ENCODE measurements around the gene CCDC78. TPM values are rescaled to one million over a fixed set of nuclear protein-coding genes. Genes with fewer than 3 reads are reported as not detected.

Gene CCDC78
- total RNA-seq, 1 experiment from 2014 or later: 22.9 TPM

- no peak overlapping the region for H3K4me3 ChIP-seq (replicated peaks in 1 of 2; ENCODE audit: low read depth in 1 of 2, low read length in 2 of 2)
- H3K36me3 ChIP-seq (ENCODE audit: control insufficient read depth in 1 of 2, insufficient read depth in 2 of 2, low read length in 2 of 2): no peaks in the 10 kb centered on the region
- no peak overlapping the region for H3K9ac ChIP-seq (ENCODE audit: low read length)
- H3K27ac ChIP-seq (ENCODE audit: low read depth, low read length): no peak overlapping the region
- ChIA-PET CTCF (interaction anchor here (1.5 kb wide), 1 partner anchor 17 kb away, joined by 3 read pairs; no protein-coding TSS in a partner anchor), RAD21 (ENCODE audit: low non-redundant PET in 1 of 2, low total read pairs in 2 of 2, uncharacterized antibody in 2 of 2, unreplicated experiment in 2 of 2) (no interaction called here), POLR2A (interaction anchor here (2.1 kb wide), 1 partner anchor 77 kb away, joined by 9 read pairs; the partner anchor contains the start of genes CHTF18 and RPUSD1)
- TF ChIP-seq SIN3A (IDR thresholded peaks at IDR 0.05; ENCODE audit: low read depth): no peak
- no peak for TF ChIP-seq JUND (IDR thresholded peaks at IDR 0.05)
- no peak for TF ChIP-seq ZNF274 (IDR thresholded peaks at IDR 0.05; ENCODE audit: low read depth, low read length)
- no peak for TF ChIP-seq POLR2A (IDR thresholded peaks at IDR 0.05; ENCODE audit: borderline replicate concordance, extremely low read depth, insufficient read depth, insufficient read length)
- TF ChIP-seq ATF3 (IDR thresholded peaks at IDR 0.05): no peak
- no peak for TF ChIP-seq YY1 (IDR thresholded peaks at IDR 0.05; ENCODE audit: extremely low read depth, insufficient replicate concordance, low read depth, low read length)
- no peak for TF ChIP-seq FOSL1 (IDR thresholded peaks at IDR 0.05; ENCODE audit: low read depth)
- TF ChIP-seq SRF (IDR thresholded peaks at IDR 0.05; ENCODE audit: low read depth): no peak
- no peak for TF ChIP-seq POLR2AphosphoS5 (IDR thresholded peaks at IDR 0.05; ENCODE audit: low read depth, low read length)
- TF ChIP-seq CTCF (IDR thresholded peaks at IDR 0.05 in 2 of 3, conservative IDR thresholded peaks at IDR 0.05 in 1 of 3; ENCODE audit: borderline replicate concordance in 1 of 3, insufficient read depth in 1 of 3, low read depth in 2 of 3, low read length in 2 of 3): no peak
- TF ChIP-seq CEBPB (IDR thresholded peaks at IDR 0.05; ENCODE audit: low read depth): no peak
- TF ChIP-seq EGR1 (IDR thresholded peaks at IDR 0.05; ENCODE audit: low read depth): no peak
- no peak for TF ChIP-seq ZFX (IDR thresholded peaks at IDR 0.05)
- TF ChIP-seq ELF1 (IDR thresholded peaks at IDR 0.05; ENCODE audit: borderline replicate concordance, low read depth): no peak
- no peak for TF ChIP-seq REST (IDR thresholded peaks at IDR 0.05; ENCODE audit: low read depth)
- no peak for TF ChIP-seq EZH2 (IDR thresholded peaks at IDR 0.05)
- no peak for TF ChIP-seq TCF7L2 (IDR thresholded peaks at IDR 0.05; ENCODE audit: borderline replicate concordance, extremely low read depth, insufficient read depth, insufficient read length)
- ATAC-seq (no peak), DNase-seq (ENCODE audit: low read depth, low spot score) (no peak)
- no peaks in the 10 kb centered on the region for H3K9me3 ChIP-seq (ENCODE audit: control insufficient read depth in 1 of 2, insufficient read depth in 1 of 2, low read depth in 1 of 2, low read length in 2 of 2)
- intact Hi-C loops (cut with micrococcal nuclease): loop anchor here (5.0 kb wide), 2 partner anchors 166 to 346 kb away; no protein-coding TSS in a partner anchor
- H4K20me1 ChIP-seq (ENCODE audit: insufficient read depth): no peaks in the 10 kb centered on the region
- H3K4me2 ChIP-seq (ENCODE audit: low read length): peak overlapping the region; percentile 59; the same call in 1 of the 2 replicates
- H3K9me2 ChIP-seq (ENCODE audit: insufficient read depth): no peaks in the 10 kb centered on the region
- BruUV-seq (replicated peaks): no TSS peak
- no peaks in the 10 kb centered on the region for H3K27me3 ChIP-seq (ENCODE audit: insufficient read depth, low read length)
- H2AFZ ChIP-seq (ENCODE audit: low read depth, low read length, poor library complexity, severe bottlenecking): no peak overlapping the region
- peaks cover 17 to 55% of the 10 kb centered on the region in 2 experiments for H3K4me1 ChIP-seq (ENCODE audit: control insufficient read depth in 1 of 2, insufficient read depth in 2 of 2, low read length in 2 of 2)
- peaks cover 4% of the 10 kb centered on the region; the same call in 1 of the 2 replicates for H3K79me2 ChIP-seq (ENCODE audit: insufficient read depth, low read length)
Observed at GRCh38 chr16:711084-711483, 15.2 kb downstream of the CCDC78 start.

Data from HCT116 (cell line).